Gastrocnemius medialis (tissue), 4 donors: Measurements from ENCODE around the gene PFKM.

ENCODE experiments used
- POLR2A ChIP-seq, 2 donors: fragments of 450-650 bp; IDR thresholded peaks; one replicate each; pipeline ENCODE4 v1.6.1; 2017; ENCODE audit warnings: antibody characterized with exemption in 2 of 2, mild to moderate bottlenecking in 2 of 2, moderate library complexity in 2 of 2
- TF ChIP-seq, protein P1 (sequence below), 5 experiments: fragments of 450-650 bp in 3 of 5; fragments of 200-600 bp in 2 of 5; sonication (generic) in 2 of 5; IDR thresholded peaks in 4 of 5; conservative IDR thresholded peaks in 1 of 5; 1 replicate in 4 of 5; 2 replicates in 1 of 5; pipeline ENCODE4 v1.5.1; 2016 to 2019; ENCODE audit warnings: antibody characterized with exemption in 5 of 5, mild to moderate bottlenecking in 3 of 5, moderate library complexity in 3 of 5

DNA sequence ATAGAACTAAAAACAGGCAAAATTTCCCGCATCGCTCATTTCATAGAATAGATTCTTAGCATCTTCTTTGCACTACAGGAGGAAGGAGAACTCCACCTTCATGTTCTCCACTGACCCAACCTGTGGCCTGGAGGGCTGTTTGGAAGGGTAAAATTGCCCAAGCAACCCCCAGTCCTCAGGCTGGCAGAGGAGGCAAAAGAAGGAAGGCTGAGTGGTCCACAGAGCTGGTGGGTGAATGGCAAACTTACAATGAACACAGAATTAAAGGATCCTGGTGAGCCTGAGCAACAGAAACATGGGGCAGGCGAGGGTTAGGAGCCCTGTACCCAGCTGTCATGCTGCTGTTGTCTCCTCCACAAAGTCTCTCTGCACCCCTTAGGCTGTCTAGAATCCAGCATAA lies 38.3 kb upstream of the PFKM start:
- TF ChIP-seq POLR2A (IDR thresholded peaks at IDR 0.05), result no peak
- TF ChIP-seq, protein P1, sequence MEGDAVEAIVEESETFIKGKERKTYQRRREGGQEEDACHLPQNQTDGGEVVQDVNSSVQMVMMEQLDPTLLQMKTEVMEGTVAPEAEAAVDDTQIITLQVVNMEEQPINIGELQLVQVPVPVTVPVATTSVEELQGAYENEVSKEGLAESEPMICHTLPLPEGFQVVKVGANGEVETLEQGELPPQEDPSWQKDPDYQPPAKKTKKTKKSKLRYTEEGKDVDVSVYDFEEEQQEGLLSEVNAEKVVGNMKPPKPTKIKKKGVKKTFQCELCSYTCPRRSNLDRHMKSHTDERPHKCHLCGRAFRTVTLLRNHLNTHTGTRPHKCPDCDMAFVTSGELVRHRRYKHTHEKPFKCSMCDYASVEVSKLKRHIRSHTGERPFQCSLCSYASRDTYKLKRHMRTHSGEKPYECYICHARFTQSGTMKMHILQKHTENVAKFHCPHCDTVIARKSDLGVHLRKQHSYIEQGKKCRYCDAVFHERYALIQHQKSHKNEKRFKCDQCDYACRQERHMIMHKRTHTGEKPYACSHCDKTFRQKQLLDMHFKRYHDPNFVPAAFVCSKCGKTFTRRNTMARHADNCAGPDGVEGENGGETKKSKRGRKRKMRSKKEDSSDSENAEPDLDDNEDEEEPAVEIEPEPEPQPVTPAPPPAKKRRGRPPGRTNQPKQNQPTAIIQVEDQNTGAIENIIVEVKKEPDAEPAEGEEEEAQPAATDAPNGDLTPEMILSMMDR (IDR thresholded peaks at IDR 0.05 in 4 of 5, conservative IDR thresholded peaks at IDR 0.05 in 1 of 5), result no peak
